B cell (primary cell): ENCODE data around the gene NOS2. TPM values are rescaled to one million over a fixed set of nuclear protein-coding genes. Genes with fewer than 3 reads are reported as not detected.
"Not testable (repeated sequence)": the region's sequence is repeated elsewhere in the genome, so short reads cannot be mapped to it uniquely, and the experiment has no call there.

Source experiments
- ATAC-seq: fragments of 200-7000 bp; cut with Tn5 transposase; one replicate; pipeline ENCODE4 v1.10.0; 2021; ENCODE audit warnings: low read depth, mild to moderate bottlenecking, moderate number of reproducible peaks, moderate library complexity
- CTCF ChIA-PET: fragments of 350-600 bp; sonication (Branson Sonifier 250); formaldehyde crosslinking; loops from one replicate; lab custom pipeline; 2021; ENCODE audit warnings: antibody characterized with exemption, inconsistent platforms; lab: Charles Lee
- POLR2A ChIA-PET: fragments of 350-600 bp; sonication (Branson Sonifier 250); formaldehyde crosslinking; loops from one replicate; lab custom pipeline; 2021; ENCODE audit warnings: antibody characterized with exemption; lab: Charles Lee
- DNase-seq: peaks from one replicate; pipeline ENCODE4 v3.0.0; 2013
- H2AFZ ChIP-seq: 2 replicates; pipeline ENCODE4 v1.6.1; 2012; ENCODE audit warnings: mild to moderate bottlenecking, low read depth, low read length; ENCODE audit not compliant: insufficient read depth, poor library complexity, severe bottlenecking
- H3K27ac ChIP-seq, 2 donors: 1 replicate in 1 of 2; 2 replicates in 1 of 2; pipeline ENCODE4 v1.5.1; 2012 to 2013; ENCODE audit warnings: low read length in 2 of 2, mild to moderate bottlenecking in 2 of 2, moderate library complexity in 1 of 2
- H3K27me3 ChIP-seq, 4 experiments: fragments of 200-600 bp in 1 of 4; sonication (generic) in 1 of 4; replicated peaks in 1 of 4; 1 replicate in 2 of 4; 2 replicates in 2 of 4; pipeline versions ENCODE4 v1.6.1 to v1.7.0; 2013 to 2016; ENCODE audit warnings: low read length in 3 of 4, mild to moderate bottlenecking in 2 of 4, mixed read lengths in 1 of 4, moderate library complexity in 1 of 4; ENCODE audit not compliant: insufficient read depth in 4 of 4, control insufficient read depth in 3 of 4; ENCODE audit errors: control extremely low read depth in 1 of 4
- H3K36me3 ChIP-seq, 2 experiments: replicated peaks in 1 of 2; 1 replicate in 1 of 2; 2 replicates in 1 of 2; pipeline versions ENCODE4 v1.6.1 to v1.7.1; 2013; ENCODE audit warnings: low read length in 1 of 2; ENCODE audit not compliant: insufficient read depth in 2 of 2, control insufficient read depth in 1 of 2; ENCODE audit errors: control extremely low read depth in 1 of 2, extremely low read depth in 1 of 2
- H3K4me1 ChIP-seq, 2 donors: fragments of 200-600 bp in 1 of 2; sonication (generic) in 1 of 2; 1 replicate in 1 of 2; 2 replicates in 1 of 2; pipeline versions ENCODE4 v1.5.1 to v1.6.1; 2013 to 2017; ENCODE audit warnings: low read length in 2 of 2; ENCODE audit not compliant: control insufficient read depth in 2 of 2, insufficient read depth in 2 of 2
- H3K4me2 ChIP-seq: replicated peaks from 2 replicates; pipeline ENCODE3; 2012; ENCODE audit warnings: mild to moderate bottlenecking, low read depth, low read length; ENCODE audit not compliant: poor library complexity, severe bottlenecking
- H3K4me3 ChIP-seq, 5 experiments: fragments of 200-600 bp in 1 of 5; sonication (generic) in 1 of 5; 1 replicate in 3 of 5; 2 replicates in 2 of 5; pipeline versions ENCODE4 v1.5.1 to v1.7.0; 2011 to 2016; ENCODE audit warnings: low read length in 4 of 5, mild to moderate bottlenecking in 4 of 5, low read depth in 2 of 5, control low read depth in 1 of 5, moderate library complexity in 1 of 5; ENCODE audit not compliant: insufficient read depth in 1 of 5; ENCODE audit errors: control extremely low read depth in 1 of 5, extremely low read depth in 1 of 5
- H3K79me2 ChIP-seq: fragments of 200-600 bp; sonication (generic); one replicate; pipeline ENCODE4 v1.6.0; 2016; ENCODE audit warnings: low read length; ENCODE audit not compliant: control insufficient read depth, insufficient read depth
- H3K9ac ChIP-seq: fragments of 200-600 bp; sonication (generic); 2 replicates; pipeline ENCODE4 v1.6.1; 2017; ENCODE audit warnings: mild to moderate bottlenecking, low read length, moderate library complexity
- H3K9me3 ChIP-seq, 3 donors: one replicate each; pipeline versions ENCODE4 v1.6.1 to v1.7.1; 2013; ENCODE audit warnings: low read length in 2 of 3; ENCODE audit not compliant: control insufficient read depth in 2 of 3, insufficient read depth in 1 of 3; ENCODE audit errors: control extremely low read depth in 1 of 3
- H4K20me1 ChIP-seq: 2 replicates; pipeline ENCODE4 v1.6.0; 2012; ENCODE audit warnings: mild to moderate bottlenecking, low read length; ENCODE audit not compliant: insufficient read depth, control insufficient read depth, poor library complexity, severe bottlenecking
- H3K27ac Mint-ChIP-seq: one replicate; pipeline ENCODE4 v1.8.0; 2021; ENCODE audit warnings: mixed read lengths
- H3K27me3 Mint-ChIP-seq: one replicate; pipeline ENCODE4 v1.8.0; 2021; ENCODE audit warnings: mixed read lengths
- H3K4me1 Mint-ChIP-seq: one replicate; pipeline ENCODE4 v1.8.0; 2021; ENCODE audit warnings: mixed read lengths
- H3K4me3 Mint-ChIP-seq: one replicate; pipeline ENCODE4 v1.8.0; 2021; ENCODE audit warnings: mixed read lengths
- H3K9me3 Mint-ChIP-seq: one replicate; pipeline ENCODE4 v1.8.0; 2022; ENCODE audit warnings: mixed read lengths; ENCODE audit not compliant: insufficient read depth
- EZH2 ChIP-seq: IDR thresholded peaks from 2 replicates; pipeline ENCODE4 v1.6.1; 2012; ENCODE audit warnings: borderline replicate concordance, low read depth, mild to moderate bottlenecking, moderate library complexity, low read length; ENCODE audit not compliant: insufficient read depth, poor library complexity, severe bottlenecking
- WGBS: methylation state at CpG from one replicate; pipeline ENCODE4 v1.1.5; 2013; ENCODE audit warnings: missing lambda C conversion rate; ENCODE audit not compliant: insufficient coverage; 5-methylcytosine and 5-hydroxymethylcytosine counted together
- intact Hi-C: fragments of 100-400 bp; cut with micrococcal nuclease; formaldehyde crosslinking; loops from one replicate; pipeline ENCODE4 v1.10.0; 2022
- polyA plus RNA-seq: library from polyadenylated mRNA; depleted of rRNA; stranded (reverse); fragments of >200 nt; gene quantifications from 2 replicates; pipeline ENCODE4 v1.2.3, GENCODE V29; 2012
- total RNA-seq, 2 donors: library from RNA; stranded (reverse); fragments of 120-200 nt in 1 of 2; gene quantifications; 1 replicate in 1 of 2; 2 replicates in 1 of 2; pipeline versions ENCODE4 v1.2.3 to v1.2.4, GENCODE V29; 2013 to 2022
- TF ChIP-seq, protein P1 (sequence below): fragments of 200-600 bp; IDR thresholded peaks from one replicate; pipeline ENCODE4 v1.8.0; 2022; ENCODE audit warnings: antibody characterized with exemption, mild to moderate bottlenecking

The NOS2 gene
- total and polyA plus RNA-seq, 2 donors (not counting 1 experiment from before 2014, with no cell fraction given) = 0.12 TPM

- H3K27ac ChIP-seq, H3K27me3 Mint-ChIP-seq, H3K79me2 ChIP-seq, H3K27me3 ChIP-seq, H2AFZ ChIP-seq, ATAC-seq, H3K27ac Mint-ChIP-seq, CTCF ChIA-PET, H3K9me3 ChIP-seq, H3K4me1 Mint-ChIP-seq, H3K4me3 Mint-ChIP-seq, DNase-seq, H4K20me1 ChIP-seq, H3K9ac ChIP-seq, H3K36me3 ChIP-seq, intact Hi-C loops, H3K9me3 Mint-ChIP-seq, H3K4me3 ChIP-seq, POLR2A ChIA-PET, H3K4me2 ChIP-seq, H3K4me1 ChIP-seq: not testable (repeated sequence)
- 86% methylated on average over 12 of the region's 13 CpGs for WGBS
Measured at GRCh38 chr17:27745207-27745830, 55.0 kb downstream of the NOS2 start.

GRCh38 chr17:27743281-27743885 lies 56.9 kb downstream of the NOS2 start:
- ATAC-seq (no peak), DNase-seq (no peak)
- H4K20me1 ChIP-seq = no peaks in the 10 kb centered on the region
- intact Hi-C loops = no loop called here
- no peaks in the 10 kb centered on the region for H3K9me3 ChIP-seq
- H3K4me2 ChIP-seq = no peak overlapping the region
- H3K4me1 Mint-ChIP-seq = peaks cover 2% of the 10 kb centered on the region
- TF ChIP-seq, protein P1, sequence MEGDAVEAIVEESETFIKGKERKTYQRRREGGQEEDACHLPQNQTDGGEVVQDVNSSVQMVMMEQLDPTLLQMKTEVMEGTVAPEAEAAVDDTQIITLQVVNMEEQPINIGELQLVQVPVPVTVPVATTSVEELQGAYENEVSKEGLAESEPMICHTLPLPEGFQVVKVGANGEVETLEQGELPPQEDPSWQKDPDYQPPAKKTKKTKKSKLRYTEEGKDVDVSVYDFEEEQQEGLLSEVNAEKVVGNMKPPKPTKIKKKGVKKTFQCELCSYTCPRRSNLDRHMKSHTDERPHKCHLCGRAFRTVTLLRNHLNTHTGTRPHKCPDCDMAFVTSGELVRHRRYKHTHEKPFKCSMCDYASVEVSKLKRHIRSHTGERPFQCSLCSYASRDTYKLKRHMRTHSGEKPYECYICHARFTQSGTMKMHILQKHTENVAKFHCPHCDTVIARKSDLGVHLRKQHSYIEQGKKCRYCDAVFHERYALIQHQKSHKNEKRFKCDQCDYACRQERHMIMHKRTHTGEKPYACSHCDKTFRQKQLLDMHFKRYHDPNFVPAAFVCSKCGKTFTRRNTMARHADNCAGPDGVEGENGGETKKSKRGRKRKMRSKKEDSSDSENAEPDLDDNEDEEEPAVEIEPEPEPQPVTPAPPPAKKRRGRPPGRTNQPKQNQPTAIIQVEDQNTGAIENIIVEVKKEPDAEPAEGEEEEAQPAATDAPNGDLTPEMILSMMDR = no peak
- no peak for TF ChIP-seq EZH2
- ChIA-PET CTCF (no interaction called here), POLR2A (no interaction called here)
- H3K79me2 ChIP-seq = no peaks in the 10 kb centered on the region
- no peak overlapping the region for H3K27ac Mint-ChIP-seq
- no peak overlapping the region for H3K4me3 ChIP-seq
- no peaks in the 10 kb centered on the region for H3K4me1 ChIP-seq
- H3K4me3 Mint-ChIP-seq = no peak overlapping the region
- WGBS = 78% methylated on average over 7 of the region's 8 CpGs
- no peaks in the 10 kb centered on the region for H3K36me3 ChIP-seq
- no peaks in the 10 kb centered on the region for H3K9me3 Mint-ChIP-seq
- no peak overlapping the region for H3K27ac ChIP-seq
- H3K27me3 ChIP-seq = no peaks in the 10 kb centered on the region
- peak overlapping the region; percentile 46 for H2AFZ ChIP-seq
- no peak overlapping the region for H3K9ac ChIP-seq
- no peaks in the 10 kb centered on the region for H3K27me3 Mint-ChIP-seq
